Heart left ventricle (tissue), 13 donors: Measurements from ENCODE around the gene PTS.

Experiments
- CTCF ChIP-seq, 12 donors: fragments of 200-600 bp; sonication (generic) in 4 of 12; IDR thresholded peaks; one replicate each; pipeline versions ENCODE4 v1.5.0 to v1.8.0; 2018 to 2022; ENCODE audit warnings: antibody characterized with exemption in 12 of 12, mild to moderate bottlenecking in 5 of 12
- POLR2A ChIP-seq, 2 donors: fragments of 450-650 bp; IDR thresholded peaks; one replicate each; pipeline ENCODE4 v1.6.1; 2017; ENCODE audit warnings: antibody characterized with exemption in 2 of 2, mild to moderate bottlenecking in 2 of 2, moderate library complexity in 2 of 2
- donor health status: ischemic (EF 13 %, LVEDD 7.1; RV severe dilation, severe dysfunction).
- donor health status: DM: no; HTN: yes; CAD: no.
- donor health status: DM: no; HTN: no; CAD: no.
- donor health status: ischemic (EF 25% LVEDD 6.9; RV normal size, moderate dysfunction).
- donor health status: ischemic (EF 25% LVEDD 5.7; RV mildly dilated, moderate dysfunction).
- donor health status: ischemic (EF 35%, LVEDD 5.7; RV mildly dilated, moderate dysfunction).
- donor health status: nonischemic (EF 11% LVEDD 7.7; RV severe dilation, severe dysfunction).
- donor health status: DM: yes; HTN: yes; CAD: no.
- donor health status: PGD.
- donor health status: ischemic (EF 29% LVEDD 5.4; RV normal size, mild dysfunction).
- donor health status: nonischemic (EF 23%, LVEDD 6.1; RV moderate dilation, normal function).

- no peak for TF ChIP-seq CTCF (IDR thresholded peaks at IDR 0.05)
- no peak for TF ChIP-seq POLR2A (IDR thresholded peaks at IDR 0.05)
Measured at GRCh38 chr11:112178936-112179335, 47.3 kb upstream of the PTS start.
